DOHH2 (cell line): Measurements from ENCODE around the gene SPAG16.

Experiments used
- EZH2phosphoT487 ChIP-seq: fragments of 200-600 bp; sonication (generic); IDR thresholded peaks from 2 replicates; pipeline ENCODE4 v1.6.1; 2017; ENCODE audit warnings: borderline replicate concordance, mild to moderate bottlenecking, antibody characterized with exemption, low read length, moderate library complexity, mixed read lengths
- TF ChIP-seq, protein P1 (sequence below): fragments of 200-600 bp; sonication (generic); IDR thresholded peaks from one replicate; pipeline ENCODE4 v1.5.1; 2014; ENCODE audit warnings: antibody characterized with exemption, mild to moderate bottlenecking, low read depth, low read length; ENCODE audit not compliant: poor library complexity, severe bottlenecking

DNA sequence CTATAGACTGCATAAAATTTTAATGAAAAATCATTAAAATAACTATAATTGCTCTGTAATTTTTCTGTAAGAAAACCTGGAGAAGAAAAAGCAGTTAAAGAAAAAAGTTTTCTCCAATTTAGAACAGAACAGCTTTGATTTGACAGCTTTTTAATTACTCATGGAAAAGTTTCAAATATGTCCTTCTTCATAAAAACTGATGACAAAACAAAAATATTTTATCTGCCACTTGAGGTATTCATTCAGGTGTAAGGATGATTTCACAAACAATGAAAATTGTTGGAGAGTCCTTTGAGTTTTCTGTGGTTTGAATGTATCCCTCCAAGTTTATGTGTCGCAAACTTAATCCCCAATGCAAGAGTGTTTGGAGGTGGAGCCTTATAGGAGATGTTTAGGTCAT, 824.3 kb downstream of the SPAG16 start:
- TF ChIP-seq, protein P1, sequence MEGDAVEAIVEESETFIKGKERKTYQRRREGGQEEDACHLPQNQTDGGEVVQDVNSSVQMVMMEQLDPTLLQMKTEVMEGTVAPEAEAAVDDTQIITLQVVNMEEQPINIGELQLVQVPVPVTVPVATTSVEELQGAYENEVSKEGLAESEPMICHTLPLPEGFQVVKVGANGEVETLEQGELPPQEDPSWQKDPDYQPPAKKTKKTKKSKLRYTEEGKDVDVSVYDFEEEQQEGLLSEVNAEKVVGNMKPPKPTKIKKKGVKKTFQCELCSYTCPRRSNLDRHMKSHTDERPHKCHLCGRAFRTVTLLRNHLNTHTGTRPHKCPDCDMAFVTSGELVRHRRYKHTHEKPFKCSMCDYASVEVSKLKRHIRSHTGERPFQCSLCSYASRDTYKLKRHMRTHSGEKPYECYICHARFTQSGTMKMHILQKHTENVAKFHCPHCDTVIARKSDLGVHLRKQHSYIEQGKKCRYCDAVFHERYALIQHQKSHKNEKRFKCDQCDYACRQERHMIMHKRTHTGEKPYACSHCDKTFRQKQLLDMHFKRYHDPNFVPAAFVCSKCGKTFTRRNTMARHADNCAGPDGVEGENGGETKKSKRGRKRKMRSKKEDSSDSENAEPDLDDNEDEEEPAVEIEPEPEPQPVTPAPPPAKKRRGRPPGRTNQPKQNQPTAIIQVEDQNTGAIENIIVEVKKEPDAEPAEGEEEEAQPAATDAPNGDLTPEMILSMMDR = no peak
- TF ChIP-seq EZH2phosphoT487 = no peak
